Neutrophil (primary cell): ENCODE measurements around the gene RBMS1.

Source experiments
- H3K27ac ChIP-seq: fragments of 200-600 bp; sonication (generic); 2 replicates; pipeline ENCODE4 v1.5.1; 2016; ENCODE audit warnings: mild to moderate bottlenecking, moderate library complexity
- H3K27me3 ChIP-seq: fragments of 200-600 bp; sonication (generic); 2 replicates; pipeline ENCODE4 v1.6.0; 2016; ENCODE audit warnings: mild to moderate bottlenecking
- H3K36me3 ChIP-seq: fragments of 200-600 bp; sonication (generic); 2 replicates; pipeline ENCODE4 v1.5.1; 2017
- H3K4me1 ChIP-seq, 2 experiments: fragments of 200-600 bp in 1 of 2; sonication (generic) in 1 of 2; 1 replicate in 1 of 2; 2 replicates in 1 of 2; pipeline versions ENCODE4 v1.5.1 to v1.6.1; 2013 to 2016; ENCODE audit warnings: low read depth in 1 of 2, low read length in 1 of 2, mild to moderate bottlenecking in 1 of 2, moderate library complexity in 1 of 2; ENCODE audit not compliant: control insufficient read depth in 1 of 2, insufficient read depth in 1 of 2
- H3K4me3 ChIP-seq, 2 experiments: fragments of 200-600 bp in 1 of 2; sonication (generic) in 1 of 2; 1 replicate in 1 of 2; 2 replicates in 1 of 2; pipeline ENCODE4 v1.5.1; 2013 to 2016; ENCODE audit warnings: low read depth in 1 of 2, low read length in 1 of 2, mild to moderate bottlenecking in 1 of 2, moderate library complexity in 1 of 2
- H3K9me3 ChIP-seq: fragments of 200-600 bp; sonication (generic); 2 replicates; pipeline ENCODE4 v1.5.1; 2016
- TF ChIP-seq, protein P1 (sequence below): fragments of 200-600 bp; sonication (generic); IDR thresholded peaks from 2 replicates; pipeline ENCODE4 v1.5.1; 2016; ENCODE audit warnings: antibody characterized with exemption

RBMS1 gene

DNA sequence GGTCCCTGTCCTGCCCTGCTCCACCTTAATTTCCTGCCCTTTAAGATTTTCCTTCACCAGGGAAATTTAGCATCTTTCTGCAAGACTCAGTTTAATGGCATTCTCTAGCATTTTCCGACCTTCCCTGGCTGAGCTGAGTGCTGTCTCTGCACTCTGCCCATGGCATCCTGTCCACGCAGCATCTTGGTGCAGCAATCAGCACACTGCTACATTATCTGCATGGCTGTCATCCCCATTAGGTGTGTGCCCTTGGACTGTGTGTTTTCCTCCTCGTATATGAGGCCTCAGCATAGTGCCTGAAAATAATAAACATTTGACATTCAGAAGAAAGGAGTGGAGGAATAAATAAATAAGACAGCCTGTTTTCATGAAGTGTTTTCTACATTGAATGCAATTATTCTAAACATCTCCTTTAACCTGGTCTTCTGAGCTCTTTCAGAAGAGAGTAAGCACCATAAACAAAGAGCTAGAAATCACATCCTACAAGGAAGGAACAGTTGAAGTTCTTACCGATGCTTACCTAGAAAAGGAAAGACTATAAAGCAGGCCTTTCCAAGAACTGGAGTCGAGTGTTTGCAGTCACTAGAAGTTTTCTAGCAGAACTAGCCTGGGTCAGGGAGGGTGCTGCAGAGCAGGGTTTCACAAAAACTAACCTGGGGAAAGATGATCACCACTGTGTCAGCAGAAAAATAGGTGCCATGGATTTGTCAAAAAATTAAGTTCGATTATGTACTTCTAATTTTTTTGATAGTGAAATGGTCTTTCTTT is 162.2 kb downstream of the RBMS1 start:
- no peak overlapping the region for H3K4me3 ChIP-seq
- H3K4me1 ChIP-seq, result peaks cover 5 to 8% of the 10 kb centered on the region in 2 experiments
- H3K9me3 ChIP-seq, result no peaks in the 10 kb centered on the region
- no peaks in the 10 kb centered on the region for H3K36me3 ChIP-seq
- no peaks in the 10 kb centered on the region for H3K27me3 ChIP-seq
- TF ChIP-seq, protein P1, sequence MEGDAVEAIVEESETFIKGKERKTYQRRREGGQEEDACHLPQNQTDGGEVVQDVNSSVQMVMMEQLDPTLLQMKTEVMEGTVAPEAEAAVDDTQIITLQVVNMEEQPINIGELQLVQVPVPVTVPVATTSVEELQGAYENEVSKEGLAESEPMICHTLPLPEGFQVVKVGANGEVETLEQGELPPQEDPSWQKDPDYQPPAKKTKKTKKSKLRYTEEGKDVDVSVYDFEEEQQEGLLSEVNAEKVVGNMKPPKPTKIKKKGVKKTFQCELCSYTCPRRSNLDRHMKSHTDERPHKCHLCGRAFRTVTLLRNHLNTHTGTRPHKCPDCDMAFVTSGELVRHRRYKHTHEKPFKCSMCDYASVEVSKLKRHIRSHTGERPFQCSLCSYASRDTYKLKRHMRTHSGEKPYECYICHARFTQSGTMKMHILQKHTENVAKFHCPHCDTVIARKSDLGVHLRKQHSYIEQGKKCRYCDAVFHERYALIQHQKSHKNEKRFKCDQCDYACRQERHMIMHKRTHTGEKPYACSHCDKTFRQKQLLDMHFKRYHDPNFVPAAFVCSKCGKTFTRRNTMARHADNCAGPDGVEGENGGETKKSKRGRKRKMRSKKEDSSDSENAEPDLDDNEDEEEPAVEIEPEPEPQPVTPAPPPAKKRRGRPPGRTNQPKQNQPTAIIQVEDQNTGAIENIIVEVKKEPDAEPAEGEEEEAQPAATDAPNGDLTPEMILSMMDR, result no peak
- H3K27ac ChIP-seq, result no peak overlapping the region

DNA sequence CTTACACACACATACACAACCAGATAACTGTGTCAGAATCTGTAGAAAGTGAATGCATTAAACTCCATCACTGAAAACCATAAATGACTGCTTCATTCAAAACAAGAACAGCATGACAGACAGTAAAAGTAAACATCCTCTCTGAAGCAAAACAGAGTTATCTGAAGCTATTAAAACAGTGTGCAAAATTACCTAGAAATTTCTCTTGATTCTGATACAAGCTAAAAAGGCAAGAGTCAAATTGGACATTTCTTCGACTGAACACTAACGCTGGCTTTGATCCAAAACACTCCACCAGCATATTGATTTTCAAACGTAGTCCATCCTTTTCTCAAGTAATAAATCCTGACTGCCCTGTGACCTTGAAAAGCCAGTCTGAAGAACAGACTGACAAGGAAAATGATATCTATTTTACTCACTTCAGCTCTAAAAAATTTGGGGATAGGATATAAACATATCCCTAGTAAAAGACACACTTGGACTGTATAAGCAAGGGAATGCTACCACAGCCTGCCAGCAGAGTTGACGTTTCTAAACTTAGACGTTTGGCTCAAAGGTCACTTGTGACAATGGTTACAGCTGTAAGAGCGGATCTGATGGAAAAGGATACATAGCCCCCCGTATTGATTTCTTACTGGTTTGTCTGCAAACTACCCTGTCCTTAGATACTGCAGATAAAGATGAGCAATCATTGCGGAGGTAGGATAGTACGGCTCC is 164.6 kb downstream of the RBMS1 start:
- H3K36me3 ChIP-seq, result no peaks in the 10 kb centered on the region
- TF ChIP-seq, protein P1, result no peak
- H3K4me3 ChIP-seq, result no peak overlapping the region
- no peaks in the 10 kb centered on the region for H3K27me3 ChIP-seq
- H3K4me1 ChIP-seq, result peaks cover 11 to 12% of the 10 kb centered on the region in 2 experiments
- H3K9me3 ChIP-seq, result no peaks in the 10 kb centered on the region
- H3K27ac ChIP-seq, result no peak overlapping the region

DNA sequence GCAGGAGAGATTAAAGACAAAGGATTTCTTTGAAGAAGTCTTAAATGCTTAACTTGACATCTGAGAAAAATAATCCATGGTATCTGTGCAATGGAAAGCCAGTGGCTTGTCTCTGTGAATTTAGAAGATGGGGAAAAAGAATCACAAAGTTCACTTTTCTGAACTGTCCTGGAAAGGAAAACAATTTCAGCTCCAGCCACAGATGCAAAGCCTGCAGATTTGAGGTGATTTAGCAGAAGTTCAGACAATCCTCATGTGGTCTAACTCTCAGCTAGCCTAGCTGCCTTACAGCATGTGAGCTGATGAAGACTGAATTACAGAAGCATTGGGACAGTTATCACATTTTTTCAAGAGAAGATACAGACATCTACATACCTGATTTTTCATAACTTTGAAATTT is 166.8 kb downstream of the RBMS1 start:
- H3K27ac ChIP-seq, result peak overlapping the region; percentile 29
- peaks cover 4 to 7% of the 10 kb centered on the region in 2 experiments for H3K4me1 ChIP-seq
- no peak overlapping the region for H3K4me3 ChIP-seq
- H3K36me3 ChIP-seq, result no peaks in the 10 kb centered on the region
- H3K27me3 ChIP-seq, result no peaks in the 10 kb centered on the region
- TF ChIP-seq, protein P1, result no peak
- no peaks in the 10 kb centered on the region for H3K9me3 ChIP-seq

DNA sequence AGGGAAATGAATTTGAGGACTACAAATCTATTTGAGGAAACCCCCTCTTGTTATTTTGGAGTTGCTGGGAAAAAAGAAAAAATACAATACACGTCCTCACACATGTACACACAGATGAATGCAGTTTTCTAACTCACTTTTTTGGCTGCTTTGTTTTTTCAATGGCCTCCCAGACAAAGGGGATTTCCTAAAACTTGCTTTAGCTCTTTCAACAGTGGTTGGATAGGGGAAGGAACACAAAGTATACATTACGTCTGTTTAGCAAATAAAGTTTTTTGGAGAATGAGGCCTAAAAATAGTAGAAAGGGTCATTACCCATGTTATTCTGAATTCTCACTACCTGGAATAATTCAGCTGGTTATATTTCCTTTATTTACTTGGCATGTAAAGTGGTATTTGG is 168.2 kb downstream of the RBMS1 start:
- TF ChIP-seq, protein P1, result no peak
- Histone ChIP-seq H3K4me3 (no peak overlapping the region), H3K27me3 (no peaks in the 10 kb centered on the region), H3K4me1 (peaks cover 18 to 19% of the 10 kb centered on the region in 2 experiments), H3K27ac (peak overlapping the region; percentile 53), H3K36me3 (no peaks in the 10 kb centered on the region), H3K9me3 (no peaks in the 10 kb centered on the region)

DNA sequence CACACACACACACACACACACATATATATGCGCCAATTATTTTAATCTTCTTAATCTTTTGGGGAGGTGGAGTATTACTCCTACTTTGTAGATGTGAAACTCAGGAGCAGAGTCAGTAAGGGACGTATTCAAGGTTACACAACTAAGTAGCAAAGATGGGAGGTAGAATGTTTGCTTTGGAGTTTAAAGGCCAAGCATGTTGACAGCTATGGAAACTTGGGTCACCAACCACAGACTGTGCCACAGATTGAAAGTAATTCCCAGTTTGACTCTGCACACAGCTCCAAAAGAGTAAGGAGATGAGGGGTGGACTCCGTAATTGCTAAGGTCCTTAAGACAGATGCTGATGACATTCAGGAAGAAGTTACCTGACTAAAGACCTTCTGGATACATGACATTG is 168.7 kb downstream of the RBMS1 start:
- TF ChIP-seq, protein P1, result no peak
- Histone ChIP-seq H3K4me3 (no peak overlapping the region), H3K27ac (peak overlapping the region; percentile 53), H3K4me1 (peaks cover 21 to 22% of the 10 kb centered on the region in 2 experiments), H3K27me3 (no peaks in the 10 kb centered on the region), H3K36me3 (no peaks in the 10 kb centered on the region), H3K9me3 (no peaks in the 10 kb centered on the region)
